NCI-H2171 treated with DMSO at 0.1 percent for 48 hours (cell line): Measurements from ENCODE around the gene GPC5.
A peak's percentile ranks its signal among the peaks of the same experiment; 100 is the strongest.
"Not testable (repeated sequence)": the region's sequence is repeated elsewhere in the genome, so short reads cannot be mapped to it uniquely, and the experiment has no call there.

Experiments
- DNase-seq: peaks from one replicate; lab custom pipeline; 2025; lab: John Stamatoyannopoulos, UW

GPC5 gene

DNA sequence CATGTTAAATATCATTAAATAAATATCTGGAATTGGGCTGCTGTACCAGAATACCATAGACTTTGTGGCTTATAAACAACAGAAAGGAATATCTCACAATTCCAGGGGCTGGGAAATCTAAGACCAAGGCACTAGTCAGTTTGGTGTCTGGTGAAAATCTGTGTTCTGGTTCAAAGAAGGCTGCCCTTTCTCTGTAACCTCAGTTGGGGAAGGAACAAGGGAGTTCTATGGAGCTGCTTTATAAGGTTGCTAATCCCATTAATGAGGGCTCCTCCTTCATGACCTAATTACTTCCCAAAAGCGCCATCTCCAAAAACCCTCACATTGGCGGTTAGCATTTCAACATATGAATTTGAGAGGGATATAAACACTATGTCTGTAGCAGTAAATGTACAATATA lies 480.9 kb downstream of the GPC5 start:
- no peak for DNase-seq

DNA sequence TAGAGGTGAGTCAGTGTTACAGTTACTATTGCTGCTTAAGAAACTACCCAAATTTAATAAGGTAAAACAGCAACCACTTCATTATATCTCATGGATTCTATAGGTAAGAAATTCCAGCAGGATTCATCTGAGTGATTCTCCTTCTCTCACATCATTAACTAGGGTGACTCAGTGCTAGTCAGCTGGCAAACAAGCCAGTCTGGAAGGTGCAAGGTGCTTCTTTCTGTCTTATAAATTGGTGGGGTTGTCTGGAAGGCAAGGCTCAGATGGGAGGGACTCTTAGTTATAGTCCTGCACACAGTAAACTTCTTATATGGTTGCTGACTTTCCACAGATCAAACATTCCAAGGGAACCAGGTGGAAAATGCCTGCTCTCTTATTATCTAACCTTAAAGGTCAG lies 484.5 kb downstream of the GPC5 start:
- no peak for DNase-seq

DNA sequence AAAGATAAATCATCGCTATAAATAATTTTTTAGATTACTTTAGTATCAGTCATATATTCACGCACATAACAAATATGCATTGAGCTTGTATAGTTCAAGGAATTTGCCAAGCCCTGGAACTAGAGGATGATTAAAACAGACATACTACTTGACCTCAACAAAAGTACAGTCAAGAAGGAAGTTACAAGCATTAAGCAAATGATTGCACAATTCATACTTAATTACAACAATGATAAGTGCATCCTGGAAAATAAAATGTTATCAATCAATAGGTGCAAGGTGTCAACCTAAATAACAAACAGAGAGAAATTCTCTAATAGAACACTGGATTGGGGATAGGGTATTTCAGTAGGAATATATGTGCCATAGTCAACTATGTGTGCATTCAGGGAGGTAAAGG lies 491.2 kb downstream of the GPC5 start:
- DNase-seq = no peak

DNA sequence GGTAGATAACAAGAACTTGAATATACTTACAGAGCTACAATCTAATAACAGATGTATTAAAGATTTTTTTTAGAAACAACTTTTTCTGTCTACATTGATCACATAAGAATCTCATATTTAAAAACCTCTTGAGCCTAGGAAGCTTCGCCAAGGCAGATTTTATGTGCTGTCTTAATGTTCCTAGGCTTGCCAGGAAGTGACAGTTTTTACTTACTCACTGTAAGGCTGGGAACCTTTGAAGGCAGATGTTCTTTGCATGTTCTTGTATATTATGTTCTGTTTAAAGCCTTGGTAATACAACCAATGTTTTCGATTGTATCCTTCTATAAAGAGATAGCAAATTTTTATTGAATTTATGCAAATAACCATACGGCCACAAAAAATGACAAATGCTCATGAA lies 492.7 kb downstream of the GPC5 start:
- no peak for DNase-seq

DNA sequence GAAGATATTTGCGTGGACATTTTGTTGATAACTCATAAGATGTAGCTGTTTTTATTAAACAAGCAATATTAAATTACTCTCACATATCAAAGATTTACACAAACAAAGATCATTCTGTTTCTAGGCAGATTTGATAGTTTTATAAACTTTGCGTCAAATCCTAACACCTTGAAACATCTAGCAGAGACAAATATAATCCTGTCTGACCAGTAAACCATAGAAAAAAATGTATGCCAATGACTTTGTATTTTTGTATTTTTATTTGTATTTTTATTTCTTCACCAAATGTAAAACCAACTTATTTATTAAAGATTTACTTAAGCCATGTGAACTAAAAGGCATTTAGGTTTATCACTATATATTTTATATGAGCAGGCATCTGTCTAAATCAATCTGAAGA lies 494.6 kb downstream of the GPC5 start:
- no peak for DNase-seq

DNA sequence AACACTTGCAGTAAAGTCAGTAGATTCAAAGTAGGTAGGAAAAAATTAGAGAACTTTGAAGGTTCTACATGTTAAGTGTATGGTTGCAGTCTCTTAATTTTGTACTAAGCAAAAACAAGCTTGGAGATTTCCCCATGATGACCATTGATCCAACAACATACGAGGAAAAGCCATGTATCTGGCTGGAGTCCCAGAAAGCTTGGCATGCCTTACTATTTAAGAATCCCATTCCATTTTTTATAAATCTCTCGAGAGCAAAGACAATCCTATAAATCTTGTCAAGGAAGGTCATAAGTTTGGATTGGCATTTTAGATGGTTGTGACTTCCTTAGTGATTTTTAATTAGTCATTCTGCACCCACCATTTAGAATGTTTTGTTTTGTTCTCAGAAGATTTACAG lies 495.9 kb downstream of the GPC5 start:
- peak; percentile 32 for DNase-seq

DNA sequence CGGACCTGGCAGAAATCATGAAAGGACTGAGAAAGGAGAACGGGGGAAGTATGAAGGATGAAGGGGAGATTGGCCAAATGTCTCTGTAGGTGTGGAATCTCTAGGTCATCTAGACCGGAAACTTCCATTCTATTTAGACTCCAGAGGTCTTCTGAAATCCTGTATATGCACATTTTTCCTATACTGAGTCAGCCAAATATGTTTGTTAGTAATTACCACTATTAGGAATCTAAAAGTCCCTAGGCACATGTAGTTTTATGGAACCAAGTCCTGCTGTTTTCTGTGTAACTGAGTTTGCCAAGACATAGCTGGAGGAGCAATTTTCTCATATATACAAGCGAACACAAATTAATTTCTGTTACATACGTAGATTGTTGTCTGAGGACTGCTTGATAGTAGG lies 498.1 kb downstream of the GPC5 start:
- no peak for DNase-seq

DNA sequence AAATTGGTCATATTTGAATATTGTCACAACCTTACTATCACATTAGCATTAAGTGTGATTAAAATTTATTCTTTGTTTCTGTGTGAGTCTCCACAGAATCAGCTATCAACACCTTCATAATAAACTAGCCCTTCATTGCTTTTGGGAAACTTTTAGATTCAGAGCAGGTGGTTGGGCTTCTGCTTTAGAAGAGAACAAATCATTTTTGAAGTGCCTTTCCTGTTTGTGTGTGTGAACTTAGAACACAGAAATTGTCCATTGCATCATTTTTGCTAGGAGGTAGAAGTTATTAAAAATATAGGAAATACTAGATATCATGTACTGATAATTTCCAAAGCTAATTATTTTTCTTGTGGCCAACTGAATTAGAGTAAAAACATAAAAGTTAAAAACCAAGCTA lies 500.6 kb downstream of the GPC5 start:
- not testable (repeated sequence) for DNase-seq

DNA sequence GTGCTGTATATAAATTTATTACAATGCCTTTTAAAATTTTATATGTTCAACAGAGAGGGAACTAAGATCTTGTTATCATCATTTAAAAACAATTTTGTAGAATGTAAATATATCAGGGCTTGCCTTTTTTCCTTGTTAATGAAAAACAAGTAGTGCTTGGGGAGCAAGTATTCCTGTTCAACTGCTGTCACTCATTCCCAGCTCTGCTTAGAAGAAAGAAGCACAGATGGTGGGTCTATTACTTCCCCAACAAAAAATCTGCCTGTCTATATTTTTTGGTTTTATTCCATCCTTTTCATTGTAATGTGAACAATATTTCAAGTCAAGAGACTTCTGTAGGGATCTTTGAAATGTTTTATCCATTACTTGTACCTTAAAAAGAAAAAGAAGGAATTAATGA lies 503.9 kb downstream of the GPC5 start:
- peak; percentile 81 for DNase-seq

DNA sequence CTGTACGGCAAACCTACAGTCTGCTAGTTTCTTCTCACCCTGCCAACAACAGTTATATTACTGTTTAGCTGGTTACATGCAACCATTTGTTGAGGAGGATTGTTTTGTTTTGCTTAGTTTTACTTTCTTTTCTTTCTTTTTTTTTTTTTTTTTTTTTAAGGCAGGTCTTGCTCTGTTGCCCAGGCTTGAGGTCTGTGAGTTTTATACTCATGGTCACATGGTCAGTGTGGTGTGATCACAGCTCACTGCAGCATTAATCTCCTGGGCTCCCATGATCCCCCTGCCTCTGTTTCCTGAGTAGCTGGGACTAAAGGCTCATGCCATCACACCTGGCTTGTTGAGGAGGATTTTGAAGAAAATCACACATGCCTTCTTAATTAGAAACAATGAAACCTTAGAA lies 505.6 kb downstream of the GPC5 start:
- DNase-seq = no peak

DNA sequence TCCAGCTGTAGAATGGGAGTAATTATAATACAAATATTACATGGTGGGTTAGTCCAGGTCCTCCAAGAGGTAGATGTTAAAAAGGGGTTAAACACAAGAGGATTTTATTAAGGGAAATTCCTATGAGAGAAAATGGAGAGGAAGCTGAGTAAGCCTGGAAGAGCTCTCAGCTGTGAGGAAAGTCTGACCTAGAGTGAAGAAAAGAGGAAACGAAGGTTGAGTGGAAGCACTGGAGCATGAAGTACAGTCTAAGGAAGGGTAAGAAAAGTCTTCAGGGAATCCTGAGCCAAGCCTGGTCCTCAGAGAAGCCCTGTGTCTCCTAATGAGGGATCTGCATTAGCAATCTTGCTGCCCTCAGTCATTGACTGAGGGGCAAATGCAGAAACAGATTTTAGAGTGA lies 506.2 kb downstream of the GPC5 start:
- DNase-seq = no peak

DNA sequence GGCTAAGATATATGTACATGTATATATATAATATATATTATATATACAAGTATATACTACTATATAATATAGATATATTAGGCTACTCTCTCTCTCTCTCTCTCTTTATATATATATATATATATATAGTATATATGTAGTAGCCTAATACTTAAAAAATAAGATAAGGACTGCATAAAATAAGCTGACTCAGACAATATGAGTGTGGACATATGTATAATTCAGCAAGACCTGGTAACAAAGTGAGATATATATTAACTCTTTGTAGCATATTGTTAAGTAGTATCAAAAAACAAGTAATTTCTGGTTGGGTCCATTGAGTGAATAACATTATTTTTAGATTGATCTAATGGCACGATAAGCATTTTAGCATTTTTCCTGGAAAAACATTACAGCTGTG lies 509.0 kb downstream of the GPC5 start:
- DNase-seq = no peak

DNA sequence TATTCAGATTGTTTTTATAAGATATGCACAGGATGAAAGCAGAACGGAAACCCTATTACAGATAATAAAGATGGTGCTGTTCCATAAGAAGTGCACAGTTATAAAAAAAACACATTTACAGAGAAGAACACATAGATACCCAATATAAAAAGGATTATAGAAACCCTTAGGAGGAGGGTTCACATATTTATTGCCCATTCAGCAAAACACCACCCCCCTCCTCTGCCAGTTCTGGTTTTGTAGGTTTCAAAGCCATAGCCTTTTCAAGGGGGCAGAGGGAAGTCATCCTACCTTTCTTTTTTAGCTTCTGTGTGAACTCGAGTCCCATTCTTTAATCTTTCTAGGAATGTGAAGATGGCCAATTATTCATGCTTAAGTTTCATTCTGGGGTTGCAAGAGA lies 511.2 kb downstream of the GPC5 start:
- DNase-seq = no peak

DNA sequence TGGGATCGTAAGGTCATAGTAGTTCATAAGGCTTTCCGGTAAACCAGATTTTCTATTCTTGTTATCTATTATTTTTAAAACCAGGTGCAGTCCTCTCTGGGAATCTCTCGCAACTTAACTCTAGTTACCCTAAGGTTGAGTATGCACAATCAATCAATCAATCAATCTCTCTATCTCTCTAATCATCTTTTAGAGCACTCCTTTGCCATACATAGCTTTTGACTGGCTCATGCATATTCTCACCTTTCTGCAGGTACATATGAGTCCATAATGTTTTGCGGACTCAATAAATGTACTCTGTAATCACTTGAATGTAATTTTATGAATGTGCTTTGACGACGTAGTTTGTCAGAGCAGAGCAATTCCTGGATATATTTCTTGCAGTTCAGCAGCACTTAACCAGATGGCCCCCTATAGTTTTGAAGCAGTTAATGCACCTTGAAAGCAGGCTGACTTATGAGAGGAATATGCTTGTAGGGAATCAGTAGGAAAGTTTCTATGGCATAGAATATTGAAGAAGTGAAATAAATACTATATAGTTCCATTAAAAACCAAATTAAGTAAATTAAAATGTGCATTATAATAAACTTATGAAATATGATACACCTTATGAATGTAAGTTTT lies 524.7 kb downstream of the GPC5 start:
- DNase-seq = peak; percentile 11

DNA sequence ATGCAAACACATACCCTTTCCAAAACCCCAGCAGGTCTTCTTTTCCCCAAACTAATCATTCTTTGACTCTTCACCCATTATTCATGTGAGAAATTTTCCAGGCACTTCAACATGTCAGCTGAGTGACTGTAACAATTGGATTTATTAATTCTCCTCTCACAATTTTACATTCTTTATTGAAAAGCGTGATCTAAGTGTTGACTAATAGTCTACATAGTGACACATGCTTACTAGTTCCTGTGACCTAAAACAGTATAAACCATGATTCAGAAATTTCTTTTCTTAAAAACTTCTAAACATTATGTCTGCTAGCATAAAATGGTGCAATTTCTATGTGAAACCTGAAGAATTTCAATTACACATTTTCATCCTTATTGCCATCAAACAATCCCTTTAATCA lies 532.3 kb downstream of the GPC5 start:
- DNase-seq = no peak

DNA sequence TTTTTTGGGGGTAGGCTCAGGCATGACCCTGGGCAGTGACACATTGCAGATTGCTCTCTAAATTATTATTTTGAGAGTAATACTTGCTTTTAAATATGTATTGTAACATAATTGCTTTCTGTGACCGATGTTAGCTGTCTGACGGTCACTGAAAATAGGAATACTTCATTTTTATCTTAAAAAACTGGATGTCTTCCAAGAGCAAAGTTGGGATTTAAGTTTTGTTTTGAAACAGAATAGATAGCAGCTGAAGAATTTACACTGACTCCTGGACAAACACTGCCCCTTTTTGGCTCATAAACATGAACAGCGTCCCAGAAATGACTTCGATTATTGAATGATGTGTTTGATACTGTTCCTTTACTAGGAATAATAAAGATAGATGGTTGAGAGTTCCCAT lies 535.9 kb downstream of the GPC5 start:
- DNase-seq = no peak

DNA sequence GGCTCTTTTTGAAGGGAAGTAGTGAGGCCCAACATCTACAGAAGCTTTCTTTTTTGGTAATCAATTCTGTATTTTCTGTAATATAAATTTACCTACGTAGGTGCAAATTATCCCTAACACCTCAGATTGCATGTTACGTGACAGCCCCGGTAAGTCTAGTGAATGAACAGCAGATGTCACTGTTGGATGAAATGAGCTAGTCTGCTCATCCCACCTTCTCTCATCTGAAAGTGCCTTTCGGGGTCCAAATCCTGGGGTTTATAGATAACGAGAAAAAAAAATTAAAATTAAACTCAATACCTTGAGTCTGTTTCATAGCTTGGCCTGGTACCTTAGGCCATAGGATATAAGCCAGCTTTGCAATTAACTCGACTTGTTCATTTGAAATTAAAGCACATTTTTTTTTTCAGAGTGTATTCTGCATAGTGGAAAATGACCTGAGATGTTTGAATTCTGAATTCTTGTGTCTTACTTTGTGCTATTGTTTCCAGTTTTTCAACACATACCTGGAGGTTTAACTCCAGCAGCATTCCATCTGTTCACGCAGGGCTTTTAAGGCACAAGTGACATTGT lies 548.2 kb downstream of the GPC5 start:
- peak; percentile 78 for DNase-seq

DNA sequence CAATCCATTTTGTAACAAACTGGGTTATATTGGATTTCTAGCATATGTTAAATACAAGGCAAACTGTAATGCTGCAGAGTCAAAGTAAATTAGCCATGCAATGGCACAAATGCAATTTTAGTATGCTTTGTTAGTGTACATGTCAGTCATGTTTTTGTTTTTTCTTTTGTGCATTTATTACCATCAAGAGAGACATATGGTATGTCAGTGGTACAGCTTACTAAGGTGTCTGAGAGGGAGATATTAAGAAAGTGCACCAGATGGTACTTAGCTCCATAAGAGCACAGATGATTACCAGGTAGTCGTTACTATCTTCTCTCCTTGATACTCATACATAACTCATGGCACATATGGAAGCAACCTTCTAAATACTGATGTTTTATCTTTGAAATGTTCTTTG lies 550.3 kb downstream of the GPC5 start:
- DNase-seq = peak; percentile 98

DNA sequence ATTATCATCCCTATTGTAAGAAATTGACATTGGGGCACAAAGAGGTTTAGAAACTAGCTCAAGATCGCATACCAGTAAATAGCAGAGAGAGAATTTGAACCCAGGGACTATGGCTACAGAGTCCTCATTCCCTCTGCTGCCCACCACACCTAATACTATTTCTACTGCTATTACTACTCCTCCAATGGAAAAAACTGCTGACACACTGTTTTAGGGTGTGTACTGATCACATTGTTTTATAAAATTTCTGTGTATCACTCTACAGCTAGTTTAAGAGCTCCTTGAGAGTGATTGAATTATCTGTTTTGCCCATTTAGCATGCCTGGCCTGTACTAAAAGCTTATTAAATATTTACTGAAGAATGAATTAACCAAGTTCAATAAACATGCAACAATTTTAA lies 552.4 kb downstream of the GPC5 start:
- DNase-seq = no peak

DNA sequence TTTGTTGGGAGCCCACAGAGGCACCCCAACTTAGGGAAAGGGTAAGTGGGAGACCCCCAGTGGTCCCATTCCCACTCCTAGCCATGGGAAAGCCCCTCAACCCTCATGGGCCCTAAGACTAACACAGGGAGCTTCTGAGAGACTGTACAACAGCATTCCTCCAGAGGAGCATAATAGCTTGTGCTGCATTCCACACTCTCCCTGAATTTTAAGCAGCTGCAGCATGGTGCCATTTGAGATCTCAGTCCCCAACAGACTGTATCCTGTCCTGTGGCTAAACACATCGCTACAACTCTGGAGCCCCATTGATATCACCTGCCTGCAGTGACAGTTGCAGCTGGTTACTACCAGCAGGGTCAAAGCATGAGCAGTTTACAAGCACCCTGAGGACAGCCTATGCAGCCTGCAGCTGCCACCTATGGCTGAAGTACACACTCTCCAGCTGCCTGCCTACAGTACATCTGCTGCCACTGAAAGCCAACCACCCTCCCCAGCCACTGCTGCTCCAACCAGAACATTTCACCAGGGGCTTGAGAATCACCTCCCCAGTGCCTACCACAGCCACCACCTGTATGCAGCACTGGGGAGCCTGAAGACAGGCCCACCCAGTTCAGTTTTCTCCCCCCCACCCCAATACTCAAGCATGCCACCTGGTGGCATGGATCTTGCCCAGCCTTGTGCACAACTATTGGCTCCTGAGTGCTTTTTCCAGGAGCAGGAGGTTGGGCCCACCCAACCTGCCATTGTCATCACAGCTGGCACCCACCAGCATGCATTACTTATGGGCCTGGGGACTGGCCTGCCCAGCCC lies 557.3 kb downstream of the GPC5 start:
- no peak for DNase-seq

DNA sequence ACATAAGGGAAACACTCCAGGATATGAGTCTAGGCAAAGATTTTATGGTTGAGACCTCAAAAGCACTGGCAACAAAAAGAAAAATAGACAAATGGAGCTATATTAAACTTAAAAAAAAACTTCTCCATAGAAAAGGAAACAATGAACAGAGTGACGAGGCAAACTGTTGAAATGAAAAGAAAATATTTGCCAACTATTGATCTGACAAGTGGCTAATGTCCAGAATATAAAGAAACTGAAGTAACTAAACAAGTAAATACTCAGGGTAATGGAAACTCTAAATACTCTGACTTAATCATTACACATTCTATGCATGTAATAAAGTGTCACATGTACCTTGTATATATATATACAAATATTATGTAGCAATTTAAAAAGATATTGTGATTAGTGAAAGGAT lies 562.5 kb downstream of the GPC5 start:
- no peak for DNase-seq

DNA sequence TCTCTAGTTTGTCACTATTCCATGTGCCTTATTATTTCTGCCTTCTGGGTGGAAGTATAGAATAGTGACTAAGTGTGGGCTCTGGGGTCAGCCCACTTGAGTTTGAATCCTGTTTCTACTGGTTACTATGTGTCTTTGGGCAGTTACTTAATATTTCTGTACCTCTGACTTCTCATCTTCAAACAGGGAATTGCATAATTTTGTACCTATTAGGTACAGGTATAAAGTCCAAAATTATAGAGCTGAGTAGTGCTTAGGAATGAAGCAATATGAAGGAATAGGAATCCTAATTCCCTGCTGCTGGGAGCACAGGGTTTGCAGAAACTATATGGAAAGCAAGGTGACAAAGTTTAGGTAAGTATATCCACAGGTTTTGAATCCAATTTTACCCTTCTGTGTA lies 564.5 kb downstream of the GPC5 start:
- DNase-seq = no peak

DNA sequence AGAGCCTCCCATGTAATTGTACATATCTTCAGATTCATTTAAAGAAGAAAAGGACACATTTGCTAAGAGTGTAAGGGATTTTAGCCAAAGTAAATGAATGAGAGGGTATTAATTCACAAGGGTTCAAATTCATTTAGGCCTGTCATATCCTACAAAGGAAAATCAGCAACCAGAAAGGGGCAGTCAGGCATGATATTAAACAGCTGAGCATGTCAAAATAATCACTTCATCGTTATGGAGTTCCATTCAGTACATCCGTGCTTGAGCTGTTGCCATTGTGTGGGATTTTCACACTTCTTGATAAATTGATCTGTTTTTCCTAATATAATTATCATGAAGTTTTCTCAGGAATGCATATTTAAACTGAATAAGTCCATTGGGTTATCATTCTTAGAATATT lies 567.1 kb downstream of the GPC5 start:
- no peak for DNase-seq

DNA sequence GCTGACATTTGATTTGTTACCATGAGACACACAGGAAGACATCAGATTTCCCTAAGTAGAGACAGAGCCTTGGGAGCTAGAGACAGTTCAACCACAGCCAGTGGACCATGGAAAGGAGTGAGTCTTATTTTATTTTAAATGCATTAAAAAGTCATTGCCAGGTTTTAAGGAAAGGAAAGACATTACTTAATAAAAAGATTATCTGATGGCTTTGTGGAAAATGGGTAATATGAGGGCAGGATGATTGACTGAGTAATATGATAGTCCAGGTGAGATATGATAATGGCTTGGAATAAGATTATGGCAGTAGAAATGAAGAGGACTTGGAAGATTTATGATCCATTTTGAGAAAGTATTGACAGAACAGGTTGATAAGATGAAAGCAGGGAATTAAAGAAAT lies 580.1 kb downstream of the GPC5 start:
- DNase-seq = no peak
